SIG-M5 treated with dmso at 0.1 percent for 504 hours (cell line): ENCODE measurements around the gene SMOC2.
"Not testable (repeated sequence)": the region's sequence is repeated elsewhere in the genome, so short reads cannot be mapped to it uniquely, and the experiment has no call there.

Experiments
- DNase-seq: peaks from one replicate; lab custom pipeline; 2025; ENCODE audit not compliant: unreplicated experiment; lab: John Stamatoyannopoulos, UW

Gene SMOC2

GRCh38 chr6:168536665-168537539 is 95.9 kb downstream of the SMOC2 start:
- no peak for DNase-seq

- no peak for DNase-seq
These were observed 96.5 kb downstream of the SMOC2 start for GRCh38 chr6:168537540-168537884.

GRCh38 chr6:168538188-168538891 is 97.4 kb downstream of the SMOC2 start:
- DNase-seq: not testable (repeated sequence)

- no peak for DNase-seq
These were observed 98.2 kb downstream of the SMOC2 start for GRCh38 chr6:168538892-168539811.

- DNase-seq: no peak
These were observed 99.8 kb downstream of the SMOC2 start for GRCh38 chr6:168540713-168541291.

- DNase-seq: no peak
These were observed 100.3 kb downstream of the SMOC2 start for GRCh38 chr6:168541307-168541706.

GRCh38 chr6:168542301-168542700 is 101.3 kb downstream of the SMOC2 start:
- DNase-seq: no peak

GRCh38 chr6:168545428-168545827 is 104.4 kb downstream of the SMOC2 start:
- DNase-seq: no peak

GRCh38 chr6:168546151-168546550 is 105.2 kb downstream of the SMOC2 start:
- no peak for DNase-seq

GRCh38 chr6:168546730-168547129 is 105.7 kb downstream of the SMOC2 start:
- DNase-seq: no peak

- DNase-seq: no peak
These were observed 109.3 kb downstream of the SMOC2 start for GRCh38 chr6:168550326-168550725.

GRCh38 chr6:168554472-168554871 is 113.5 kb downstream of the SMOC2 start:
- DNase-seq: no peak

- no peak for DNase-seq
These were observed 114.1 kb downstream of the SMOC2 start for GRCh38 chr6:168554898-168555617.

- no peak for DNase-seq
These were observed 114.8 kb downstream of the SMOC2 start for GRCh38 chr6:168555618-168556273.

- no peak for DNase-seq
These were observed 116.5 kb downstream of the SMOC2 start for GRCh38 chr6:168557512-168557911.

GRCh38 chr6:168558686-168559085 is 117.7 kb downstream of the SMOC2 start:
- no peak for DNase-seq

- DNase-seq: no peak
These were observed 118.7 kb downstream of the SMOC2 start for GRCh38 chr6:168559574-168560098.

- no peak for DNase-seq
These were observed 119.1 kb downstream of the SMOC2 start for GRCh38 chr6:168560126-168560525.

- no peak for DNase-seq
These were observed 121.7 kb downstream of the SMOC2 start for GRCh38 chr6:168562576-168563151.
